SK-N-SH treated with all-trans-retinoic acid at 6 μM for 48 hours (cell line): ENCODE data around the gene PLPPR5.

Source experiments
- ATAC-seq: fragments of 200-7000 bp; cut with Tn5 transposase; 3 replicates; pipeline ENCODE4 v1.9.1; 2020; ENCODE audit warnings: mild to moderate bottlenecking, moderate library complexity
- ARNTL ChIP-seq: fragments of 450-650 bp; formaldehyde crosslinking; IDR thresholded peaks from 2 replicates; pipeline ENCODE4 v1.5.0; 2020; ENCODE audit warnings: low read depth, mild to moderate bottlenecking, moderate library complexity, borderline replicate concordance
- BACH2 ChIP-seq: fragments of 250-450 bp; sonication (Bioruptor Pico); IDR thresholded peaks from 2 replicates; pipeline ENCODE4 v1.9.0; 2021; ENCODE audit warnings: mild to moderate bottlenecking, borderline replicate concordance
- CSDC2 ChIP-seq: fragments of 250-450 bp; sonication (Bioruptor Pico); IDR thresholded peaks from 2 replicates; pipeline ENCODE4 v1.5.0; 2020; ENCODE audit warnings: mild to moderate bottlenecking, moderate library complexity
- ESRRG ChIP-seq: fragments of 250-450 bp; sonication (Bioruptor Pico); IDR thresholded peaks from 2 replicates; pipeline ENCODE4 v1.6.1; 2021; ENCODE audit warnings: mild to moderate bottlenecking
- GLIS3 ChIP-seq: fragments of 250-450 bp; sonication (Bioruptor Pico); IDR thresholded peaks from 2 replicates; pipeline ENCODE4 v1.5.0; 2020; ENCODE audit warnings: mild to moderate bottlenecking, moderate library complexity
- ISL1 ChIP-seq: fragments of 250-450 bp; sonication (Bioruptor Pico); IDR thresholded peaks from 2 replicates; pipeline ENCODE4 v2.1.2; 2022; ENCODE audit warnings: mild to moderate bottlenecking, moderate library complexity
- SNAI2 ChIP-seq: fragments of 250-450 bp; sonication (Bioruptor Pico); IDR thresholded peaks from 2 replicates; pipeline ENCODE4 v1.5.0; 2020; ENCODE audit warnings: mild to moderate bottlenecking, moderate library complexity
- TCF4 ChIP-seq: fragments of 250-450 bp; sonication (Bioruptor Pico); IDR thresholded peaks from 2 replicates; pipeline ENCODE4 v1.8.0; 2021; ENCODE audit warnings: mild to moderate bottlenecking, moderate library complexity, borderline replicate concordance
- TOX ChIP-seq: fragments of 250-450 bp; sonication (Bioruptor Pico); IDR thresholded peaks from 2 replicates; pipeline ENCODE4 v1.8.0; 2021; ENCODE audit warnings: mild to moderate bottlenecking, moderate library complexity, borderline replicate concordance
- ZC3H10 ChIP-seq: fragments of 250-450 bp; sonication (Bioruptor Pico); IDR thresholded peaks from 2 replicates; pipeline ENCODE4 v1.5.1; 2021; ENCODE audit warnings: mild to moderate bottlenecking, moderate library complexity
- ZFP30 ChIP-seq: fragments of 450-650 bp; formaldehyde crosslinking; IDR thresholded peaks from 2 replicates; pipeline ENCODE4 v1.5.0; 2022; ENCODE audit warnings: mild to moderate bottlenecking, moderate library complexity
- ZNF565 ChIP-seq: fragments of 450-650 bp; formaldehyde crosslinking; conservative IDR thresholded peaks from 2 replicates; pipeline ENCODE4 v1.5.0; 2020; ENCODE audit warnings: low read depth, mild to moderate bottlenecking, moderate library complexity
- ZNF70 ChIP-seq: fragments of 450-650 bp; formaldehyde crosslinking; IDR thresholded peaks from 2 replicates; pipeline ENCODE4 v1.5.0; 2020; ENCODE audit warnings: mild to moderate bottlenecking, moderate library complexity
- ZNF8 ChIP-seq: fragments of 450-650 bp; formaldehyde crosslinking; IDR thresholded peaks from 2 replicates; pipeline ENCODE4 v1.5.0; 2020; ENCODE audit warnings: mild to moderate bottlenecking, moderate library complexity
- TF ChIP-seq, protein P1 (sequence below): fragments of 250-450 bp; sonication (Bioruptor Pico); IDR thresholded peaks from 2 replicates; pipeline ENCODE4 v1.8.0; 2021; ENCODE audit warnings: low read depth, mild to moderate bottlenecking, moderate library complexity, borderline replicate concordance
- TF ChIP-seq, protein P2 (sequence below): fragments of 250-450 bp; sonication (Bioruptor Pico); IDR thresholded peaks from 2 replicates; pipeline ENCODE4 v1.5.1; 2020; ENCODE audit warnings: low read depth, mild to moderate bottlenecking, moderate library complexity
- TF ChIP-seq, protein P3 (sequence below): fragments of 250-450 bp; sonication (Bioruptor Pico); IDR thresholded peaks from 2 replicates; pipeline ENCODE4 v1.5.1; 2021; ENCODE audit warnings: mild to moderate bottlenecking, moderate library complexity
- TF ChIP-seq, protein P4 (sequence below): fragments of 250-450 bp; sonication (Bioruptor Pico); IDR thresholded peaks from 2 replicates; pipeline ENCODE4 v1.5.0; 2020; ENCODE audit warnings: mild to moderate bottlenecking, moderate library complexity
- TF ChIP-seq, protein P5 (sequence below): fragments of 250-450 bp; sonication (Bioruptor Pico); IDR thresholded peaks from 2 replicates; pipeline ENCODE4 v1.8.0; 2020; ENCODE audit warnings: mild to moderate bottlenecking, moderate library complexity, borderline replicate concordance

PLPPR5 gene

DNA sequence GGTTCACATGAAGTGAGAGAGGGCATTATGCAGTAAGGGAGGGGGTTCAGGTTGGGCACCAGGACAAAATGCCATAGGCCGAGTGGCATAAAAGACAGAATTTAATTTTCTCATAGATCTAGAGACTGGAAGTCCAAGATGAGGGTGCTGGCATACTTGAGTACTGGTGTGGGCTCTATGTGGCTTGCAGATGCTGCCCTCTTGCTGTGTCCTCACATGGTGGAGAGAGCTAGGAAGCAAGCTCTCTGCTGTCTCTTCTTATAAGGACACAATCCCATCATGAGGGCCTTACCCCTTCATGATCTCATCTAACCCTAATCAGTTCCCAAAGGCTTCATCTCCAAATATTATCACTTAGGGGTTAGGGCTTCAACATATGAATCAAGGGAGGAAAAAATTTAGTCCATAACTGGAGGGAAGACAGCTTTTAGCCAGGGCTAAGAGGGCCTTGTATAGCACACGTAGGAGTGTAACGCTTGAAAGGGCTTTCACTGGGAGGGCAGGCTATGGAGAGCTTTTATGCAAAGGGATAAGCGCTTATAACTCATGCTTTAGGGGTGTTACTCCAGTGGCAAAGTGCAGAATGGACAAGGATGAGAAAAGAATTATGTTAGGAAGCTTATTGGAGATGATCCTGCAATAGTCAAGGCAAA is 64.5 kb downstream of the PLPPR5 start:
- no peak; the same call in none of the 3 replicates for ATAC-seq
- no peak for TF ChIP-seq CSDC2 (CRISPR knock-in tag)
- TF ChIP-seq, protein P1, sequence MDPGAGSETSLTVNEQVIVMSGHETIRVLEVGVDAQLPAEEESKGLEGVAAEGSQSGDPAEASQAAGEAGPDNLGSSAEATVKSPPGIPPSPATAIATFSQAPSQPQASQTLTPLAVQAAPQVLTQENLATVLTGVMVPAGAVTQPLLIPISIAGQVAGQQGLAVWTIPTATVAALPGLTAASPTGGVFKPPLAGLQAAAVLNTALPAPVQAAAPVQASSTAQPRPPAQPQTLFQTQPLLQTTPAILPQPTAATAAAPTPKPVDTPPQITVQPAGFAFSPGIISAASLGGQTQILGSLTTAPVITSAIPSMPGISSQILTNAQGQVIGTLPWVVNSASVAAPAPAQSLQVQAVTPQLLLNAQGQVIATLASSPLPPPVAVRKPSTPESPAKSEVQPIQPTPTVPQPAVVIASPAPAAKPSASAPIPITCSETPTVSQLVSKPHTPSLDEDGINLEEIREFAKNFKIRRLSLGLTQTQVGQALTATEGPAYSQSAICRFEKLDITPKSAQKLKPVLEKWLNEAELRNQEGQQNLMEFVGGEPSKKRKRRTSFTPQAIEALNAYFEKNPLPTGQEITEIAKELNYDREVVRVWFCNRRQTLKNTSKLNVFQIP (CRISPR knock-in tag), result no peak
- TF ChIP-seq, protein P2, sequence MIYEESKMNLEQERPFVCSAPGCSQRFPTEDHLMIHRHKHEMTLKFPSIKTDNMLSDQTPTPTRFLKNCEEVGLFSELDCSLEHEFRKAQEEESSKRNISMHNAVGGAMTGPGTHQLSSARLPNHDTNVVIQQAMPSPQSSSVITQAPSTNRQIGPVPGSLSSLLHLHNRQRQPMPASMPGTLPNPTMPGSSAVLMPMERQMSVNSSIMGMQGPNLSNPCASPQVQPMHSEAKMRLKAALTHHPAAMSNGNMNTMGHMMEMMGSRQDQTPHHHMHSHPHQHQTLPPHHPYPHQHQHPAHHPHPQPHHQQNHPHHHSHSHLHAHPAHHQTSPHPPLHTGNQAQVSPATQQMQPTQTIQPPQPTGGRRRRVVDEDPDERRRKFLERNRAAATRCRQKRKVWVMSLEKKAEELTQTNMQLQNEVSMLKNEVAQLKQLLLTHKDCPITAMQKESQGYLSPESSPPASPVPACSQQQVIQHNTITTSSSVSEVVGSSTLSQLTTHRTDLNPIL (CRISPR knock-in tag), result no peak
- no peak for TF ChIP-seq BACH2 (CRISPR knock-in tag)
- no peak for TF ChIP-seq TCF4 (CRISPR knock-in tag)
- TF ChIP-seq SNAI2, result no peak
- no peak for TF ChIP-seq ZNF70 (CRISPR knock-in tag)
- TF ChIP-seq, protein P3, sequence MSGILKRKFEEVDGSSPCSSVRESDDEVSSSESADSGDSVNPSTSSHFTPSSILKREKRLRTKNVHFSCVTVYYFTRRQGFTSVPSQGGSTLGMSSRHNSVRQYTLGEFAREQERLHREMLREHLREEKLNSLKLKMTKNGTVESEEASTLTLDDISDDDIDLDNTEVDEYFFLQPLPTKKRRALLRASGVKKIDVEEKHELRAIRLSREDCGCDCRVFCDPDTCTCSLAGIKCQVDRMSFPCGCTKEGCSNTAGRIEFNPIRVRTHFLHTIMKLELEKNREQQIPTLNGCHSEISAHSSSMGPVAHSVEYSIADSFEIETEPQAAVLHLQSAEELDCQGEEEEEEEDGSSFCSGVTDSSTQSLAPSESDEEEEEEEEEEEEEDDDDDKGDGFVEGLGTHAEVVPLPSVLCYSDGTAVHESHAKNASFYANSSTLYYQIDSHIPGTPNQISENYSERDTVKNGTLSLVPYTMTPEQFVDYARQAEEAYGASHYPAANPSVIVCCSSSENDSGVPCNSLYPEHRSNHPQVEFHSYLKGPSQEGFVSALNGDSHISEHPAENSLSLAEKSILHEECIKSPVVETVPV (CRISPR knock-in tag), result no peak
- TF ChIP-seq, protein P4, sequence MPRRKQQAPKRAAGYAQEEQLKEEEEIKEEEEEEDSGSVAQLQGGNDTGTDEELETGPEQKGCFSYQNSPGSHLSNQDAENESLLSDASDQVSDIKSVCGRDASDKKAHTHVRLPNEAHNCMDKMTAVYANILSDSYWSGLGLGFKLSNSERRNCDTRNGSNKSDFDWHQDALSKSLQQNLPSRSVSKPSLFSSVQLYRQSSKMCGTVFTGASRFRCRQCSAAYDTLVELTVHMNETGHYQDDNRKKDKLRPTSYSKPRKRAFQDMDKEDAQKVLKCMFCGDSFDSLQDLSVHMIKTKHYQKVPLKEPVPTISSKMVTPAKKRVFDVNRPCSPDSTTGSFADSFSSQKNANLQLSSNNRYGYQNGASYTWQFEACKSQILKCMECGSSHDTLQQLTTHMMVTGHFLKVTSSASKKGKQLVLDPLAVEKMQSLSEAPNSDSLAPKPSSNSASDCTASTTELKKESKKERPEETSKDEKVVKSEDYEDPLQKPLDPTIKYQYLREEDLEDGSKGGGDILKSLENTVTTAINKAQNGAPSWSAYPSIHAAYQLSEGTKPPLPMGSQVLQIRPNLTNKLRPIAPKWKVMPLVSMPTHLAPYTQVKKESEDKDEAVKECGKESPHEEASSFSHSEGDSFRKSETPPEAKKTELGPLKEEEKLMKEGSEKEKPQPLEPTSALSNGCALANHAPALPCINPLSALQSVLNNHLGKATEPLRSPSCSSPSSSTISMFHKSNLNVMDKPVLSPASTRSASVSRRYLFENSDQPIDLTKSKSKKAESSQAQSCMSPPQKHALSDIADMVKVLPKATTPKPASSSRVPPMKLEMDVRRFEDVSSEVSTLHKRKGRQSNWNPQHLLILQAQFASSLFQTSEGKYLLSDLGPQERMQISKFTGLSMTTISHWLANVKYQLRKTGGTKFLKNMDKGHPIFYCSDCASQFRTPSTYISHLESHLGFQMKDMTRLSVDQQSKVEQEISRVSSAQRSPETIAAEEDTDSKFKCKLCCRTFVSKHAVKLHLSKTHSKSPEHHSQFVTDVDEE (CRISPR knock-in tag), result no peak
- TF ChIP-seq, protein P5, sequence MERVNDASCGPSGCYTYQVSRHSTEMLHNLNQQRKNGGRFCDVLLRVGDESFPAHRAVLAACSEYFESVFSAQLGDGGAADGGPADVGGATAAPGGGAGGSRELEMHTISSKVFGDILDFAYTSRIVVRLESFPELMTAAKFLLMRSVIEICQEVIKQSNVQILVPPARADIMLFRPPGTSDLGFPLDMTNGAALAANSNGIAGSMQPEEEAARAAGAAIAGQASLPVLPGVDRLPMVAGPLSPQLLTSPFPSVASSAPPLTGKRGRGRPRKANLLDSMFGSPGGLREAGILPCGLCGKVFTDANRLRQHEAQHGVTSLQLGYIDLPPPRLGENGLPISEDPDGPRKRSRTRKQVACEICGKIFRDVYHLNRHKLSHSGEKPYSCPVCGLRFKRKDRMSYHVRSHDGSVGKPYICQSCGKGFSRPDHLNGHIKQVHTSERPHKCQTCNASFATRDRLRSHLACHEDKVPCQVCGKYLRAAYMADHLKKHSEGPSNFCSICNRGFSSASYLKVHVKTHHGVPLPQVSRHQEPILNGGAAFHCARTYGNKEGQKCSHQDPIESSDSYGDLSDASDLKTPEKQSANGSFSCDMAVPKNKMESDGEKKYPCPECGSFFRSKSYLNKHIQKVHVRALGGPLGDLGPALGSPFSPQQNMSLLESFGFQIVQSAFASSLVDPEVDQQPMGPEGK (CRISPR knock-in tag), result no peak
- TF ChIP-seq ZNF565 (CRISPR knock-in tag), result no peak
- TF ChIP-seq GLIS3 (CRISPR knock-in tag), result no peak
- TF ChIP-seq ARNTL (CRISPR knock-in tag), result no peak
- TF ChIP-seq ISL1 (CRISPR knock-in tag), result no peak
- TF ChIP-seq ZC3H10, result no peak
- no peak for TF ChIP-seq ZFP30
- no peak for TF ChIP-seq ZNF8 (CRISPR knock-in tag)
- no peak for TF ChIP-seq TOX
- TF ChIP-seq, all 23 proteins: peak for 0

DNA sequence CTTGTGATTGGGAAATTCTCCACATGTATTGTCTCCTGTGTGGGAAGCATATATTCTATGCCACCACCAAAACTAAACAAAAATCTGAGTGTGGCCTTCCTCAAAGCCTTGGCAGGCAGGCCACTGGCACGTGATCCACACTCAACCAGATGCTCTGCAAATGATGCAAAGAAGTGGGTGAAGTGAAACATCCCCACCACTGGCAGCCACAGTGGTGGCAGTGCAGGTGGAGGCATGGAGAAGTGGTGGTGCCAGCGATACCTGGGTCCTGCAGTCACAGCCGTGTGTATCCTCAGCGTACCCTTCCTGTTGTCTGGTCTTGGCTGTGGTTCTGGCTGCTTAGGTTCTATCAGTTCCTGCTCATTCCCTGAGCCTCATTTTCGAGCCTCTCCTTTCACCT is 65.2 kb downstream of the PLPPR5 start:
- TF ChIP-seq, protein P4 (CRISPR knock-in tag), result no peak
- TF ChIP-seq BACH2 (CRISPR knock-in tag), result no peak
- TF ChIP-seq TCF4 (CRISPR knock-in tag), result no peak
- no peak for TF ChIP-seq ESRRG (CRISPR knock-in tag)
- TF ChIP-seq ZFP30, result no peak
- TF ChIP-seq ISL1 (CRISPR knock-in tag), result no peak
- TF ChIP-seq ZNF565 (CRISPR knock-in tag), result no peak
- TF ChIP-seq, protein P3 (CRISPR knock-in tag), result no peak
- TF ChIP-seq, protein P5 (CRISPR knock-in tag), result no peak
- TF ChIP-seq GLIS3 (CRISPR knock-in tag), result no peak
- no peak for TF ChIP-seq SNAI2
- TF ChIP-seq, protein P1 (CRISPR knock-in tag), result no peak
- TF ChIP-seq CSDC2 (CRISPR knock-in tag), result no peak
- no peak for ATAC-seq
